H1 (cell line): Measurements from ENCODE around the gene TBC1D24. TPM values are rescaled to one million over a fixed set of nuclear protein-coding genes. Genes with fewer than 3 reads are reported as not detected.
A peak's percentile ranks its signal among the peaks of the same experiment; 100 is the strongest.

Source experiments
- CHD7 ChIP-seq: fragments of 300-600 bp; sonication (generic); IDR thresholded peaks from 2 replicates; pipeline ENCODE4 v1.7.1; 2012; ENCODE audit warnings: low read length, moderate library complexity, mild to moderate bottlenecking, inconsistent platforms; ENCODE audit not compliant: insufficient replicate concordance
- KDM4A ChIP-seq: IDR thresholded peaks from one replicate; pipeline ENCODE4 v1.7.1; 2012; ENCODE audit warnings: low read depth, mild to moderate bottlenecking, moderate library complexity, low read length, inconsistent platforms; ENCODE audit not compliant: severe bottlenecking
- polyA plus RNA-seq, 7 experiments: library from polyadenylated mRNA; depleted of rRNA in 3 of 7; stranded (reverse) in 5 of 7; unstranded in 2 of 7; fragments of >200 nt in 5 of 7; fragments of 200-250 nt in 2 of 7; gene quantifications; 1 replicate in 5 of 7; 2 replicates in 1 of 7; 4 replicates in 1 of 7; pipeline versions ENCODE4 v1.2.1 to v1.2.3, GENCODE V29; 2011 to 2013; ENCODE audit warnings: missing spikeins in 2 of 7, mixed read lengths in 2 of 7
- total RNA-seq: library from RNA; stranded (reverse); fragmentation: NEBNext Ultra II Directional; extraction: Animal tissue kit (Norgen Biotek cat#: 25700); gene quantifications from 2 replicates; pipeline ENCODE4 v1.2.1, GENCODE V29; 2021

TBC1D24 gene
- total and polyA plus RNA-seq, 2 of the 8 experiments (the other 6 are each of a cell fraction or from before 2014, with no cell fraction given) = 8.7 to 21.5 TPM

GRCh38 chr16:2471016-2471652 lies 3.8 kb upstream of the TBC1D24 start, which contains the start of gene NTN3 (continued):
- TF ChIP-seq CHD7 (no peak), KDM4A (peak; percentile 14)
